CD4-positive, alpha-beta T cell (primary cell): ENCODE results near the gene ARMC3. TPM values are rescaled to one million over a fixed set of nuclear protein-coding genes. Genes with fewer than 3 reads are reported as not detected.

ENCODE experiments used
- ATAC-seq: fragments of 200-7000 bp; cut with Tn5 transposase; one replicate; pipeline ENCODE4 v1.10.0; 2022; ENCODE audit warnings: mild to moderate bottlenecking; ENCODE audit not compliant: poor library complexity
- CTCF ChIA-PET: fragments of 350-600 bp; sonication (Branson Sonifier 250); formaldehyde crosslinking; loops from one replicate; lab custom pipeline; 2021; ENCODE audit warnings: antibody characterized with exemption, inconsistent platforms; lab: Charles Lee
- POLR2A ChIA-PET: fragments of 350-600 bp; sonication (Branson Sonifier 250); formaldehyde crosslinking; loops from one replicate; lab custom pipeline; 2021; ENCODE audit warnings: antibody characterized with exemption, inconsistent platforms; lab: Charles Lee
- DNase-seq, 14 experiments: peaks; one replicate each; pipeline ENCODE4 v3.0.0-alpha.2; 2013 to 2020; ENCODE audit warnings: mixed read lengths in 2 of 14
- H3K27ac ChIP-seq, 2 donors: one replicate each; pipeline versions ENCODE4 v1.5.1 to v1.7.0; 2013; ENCODE audit warnings: low read length in 2 of 2, low read depth in 1 of 2, mild to moderate bottlenecking in 1 of 2
- H3K27me3 ChIP-seq, 2 experiments: 1 replicate in 1 of 2; 2 replicates in 1 of 2; pipeline versions ENCODE4 v1.6.1 to v1.7.0; 2013; ENCODE audit warnings: low read length in 2 of 2, control low read depth in 1 of 2, mild to moderate bottlenecking in 1 of 2, moderate library complexity in 1 of 2; ENCODE audit not compliant: insufficient read depth in 2 of 2, control insufficient read depth in 1 of 2
- H3K36me3 ChIP-seq: one replicate; pipeline ENCODE4 v1.6.1; 2013; ENCODE audit warnings: low read length, control low read depth; ENCODE audit not compliant: insufficient read depth
- H3K4me1 ChIP-seq: one replicate; pipeline ENCODE4 v1.6.1; 2013; ENCODE audit warnings: low read length, control low read depth; ENCODE audit not compliant: insufficient read depth
- H3K4me3 ChIP-seq: one replicate; pipeline ENCODE4 v1.5.1; 2013; ENCODE audit warnings: mild to moderate bottlenecking, low read length, moderate library complexity
- H3K9me3 ChIP-seq, 2 experiments: 1 replicate in 1 of 2; 2 replicates in 1 of 2; pipeline versions ENCODE4 v1.6.1 to v1.7.0; 2013; ENCODE audit warnings: low read length in 2 of 2, mild to moderate bottlenecking in 2 of 2, control low read depth in 1 of 2, moderate library complexity in 1 of 2; ENCODE audit not compliant: control insufficient read depth in 1 of 2, insufficient read depth in 1 of 2
- H3K27ac Mint-ChIP-seq: one replicate; pipeline ENCODE4 v1.8.0; 2020; ENCODE audit warnings: mixed read lengths
- H3K27me3 Mint-ChIP-seq: one replicate; pipeline ENCODE4 v1.8.0; 2021; ENCODE audit warnings: mixed read lengths
- H3K36me3 Mint-ChIP-seq: one replicate; pipeline ENCODE4 v1.8.0; 2021; ENCODE audit warnings: low read depth, mixed read lengths
- H3K4me1 Mint-ChIP-seq: one replicate; pipeline ENCODE4 v1.8.0; 2021; ENCODE audit warnings: low read depth, mixed read lengths
- H3K4me3 Mint-ChIP-seq: one replicate; pipeline ENCODE4 v1.8.0; 2020; ENCODE audit warnings: mild to moderate bottlenecking, mixed read lengths
- H3K9me3 Mint-ChIP-seq: one replicate; pipeline ENCODE4 v1.8.0; 2020; ENCODE audit warnings: mixed read lengths
- CTCF ChIP-seq: fragments of 200-600 bp; IDR thresholded peaks from one replicate; pipeline ENCODE4 v1.8.0; 2022; ENCODE audit warnings: antibody characterized with exemption, mild to moderate bottlenecking
- intact Hi-C, 2 experiments: fragments of 100-400 bp; cut with DNase I in 1 of 2; cut with micrococcal nuclease in 1 of 2; formaldehyde crosslinking; loops; one replicate each; pipeline versions ENCODE4 v1.15.1 to v1.9.0; 2023 to 2025; cut with DNase I, micrococcal nuclease
- total RNA-seq, 174 experiments: library from RNA in 2 of 174; stranded (reverse) in 2 of 174; gene quantifications; one replicate each; pipeline ENCODE4 v1.2.3 and lab custom pipeline; 2021 to 2026

ARMC3 gene
- total RNA-seq, 2 experiments from 2014 or later: not detected

DNA sequence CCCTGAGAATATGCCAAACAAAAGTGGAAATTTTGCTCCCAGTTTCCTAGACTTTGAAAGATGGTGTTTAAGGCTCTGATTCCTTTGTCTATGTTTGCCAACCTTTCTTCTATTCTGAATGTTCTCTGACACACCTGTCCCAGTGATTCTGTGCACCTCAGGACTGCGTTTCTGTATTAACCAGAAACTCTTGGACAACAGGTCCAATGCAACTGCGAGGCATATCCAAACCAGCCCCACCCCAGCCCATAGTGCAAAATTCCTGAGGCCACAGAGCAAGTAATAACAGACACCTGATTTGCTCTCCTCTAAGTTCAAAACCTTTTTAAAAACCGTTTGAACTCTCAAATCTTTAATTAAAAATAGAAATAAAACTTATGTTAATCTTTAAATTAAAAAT, 130.5 kb downstream of the ARMC3 start:
- Mint-ChIP-seq H3K4me1 (no peaks in the 10 kb centered on the region), H3K4me3 (no peak overlapping the region), H3K27me3 (peaks cover 32% of the 10 kb centered on the region), H3K27ac (no peak overlapping the region), H3K36me3 (no peaks in the 10 kb centered on the region), H3K9me3 (peaks cover 8% of the 10 kb centered on the region)
- H3K4me3 ChIP-seq: no peak overlapping the region
- POLR2A ChIA-PET: no interaction called here
- H3K36me3 ChIP-seq: no peaks in the 10 kb centered on the region
- H3K27ac ChIP-seq: no peak overlapping the region
- CTCF ChIA-PET: no interaction called here
- H3K4me1 ChIP-seq: no peaks in the 10 kb centered on the region
- intact Hi-C loops: no loop called here
- TF ChIP-seq CTCF: no peak
- ATAC-seq (no peak), DNase-seq (no peak)
- H3K9me3 ChIP-seq: no peaks in the 10 kb centered on the region
- peaks cover 0 to 9% of the 10 kb centered on the region in 2 experiments for H3K27me3 ChIP-seq

DNA sequence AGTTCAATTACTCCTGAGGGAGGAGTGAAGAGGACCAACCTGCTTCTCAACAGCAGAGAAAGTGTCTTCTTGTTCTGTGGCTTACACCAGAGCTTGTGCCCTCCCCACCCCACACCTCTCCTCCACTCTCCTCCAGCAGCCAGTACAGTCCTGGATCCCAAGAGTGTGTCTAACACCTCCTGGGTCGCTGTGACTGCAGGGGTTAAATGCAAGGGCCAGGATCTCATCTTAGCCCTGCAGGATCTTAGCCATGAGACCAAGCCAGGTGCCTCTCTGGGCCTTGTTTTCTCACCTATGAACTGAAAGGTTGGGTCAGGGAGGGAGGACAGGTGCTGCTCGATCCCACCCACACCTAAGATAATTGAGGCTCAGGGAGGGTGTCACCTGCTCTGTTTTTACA, 133.1 kb downstream of the ARMC3 start:
- Mint-ChIP-seq H3K27ac (no peak overlapping the region), H3K4me1 (no peaks in the 10 kb centered on the region), H3K27me3 (peaks cover 30% of the 10 kb centered on the region), H3K4me3 (no peak overlapping the region), H3K9me3 (peaks cover 8% of the 10 kb centered on the region), H3K36me3 (no peaks in the 10 kb centered on the region)
- ChIA-PET CTCF (no interaction called here), POLR2A (no interaction called here)
- Histone ChIP-seq H3K9me3 (no peaks in the 10 kb centered on the region), H3K4me1 (no peaks in the 10 kb centered on the region), H3K27me3 (peaks cover 0 to 7% of the 10 kb centered on the region in 2 experiments), H3K27ac (no peak overlapping the region), H3K4me3 (no peak overlapping the region), H3K36me3 (no peaks in the 10 kb centered on the region)
- intact Hi-C loops: loop anchor here in 1 of 2 experiments (10.0 kb wide), 2 partner anchors 486 to 1566 kb away; no protein-coding TSS in a partner anchor
- DNase-seq (no peak), ATAC-seq (no peak)
- TF ChIP-seq CTCF: no peak

GRCh38 chr10:23063045-23063972, 135.5 kb downstream of the ARMC3 start:
- Mint-ChIP-seq H3K4me3 (no peak overlapping the region), H3K9me3 (peaks cover 8% of the 10 kb centered on the region), H3K4me1 (peaks cover 5% of the 10 kb centered on the region), H3K27ac (no peak overlapping the region), H3K36me3 (no peaks in the 10 kb centered on the region), H3K27me3 (peaks cover 19% of the 10 kb centered on the region)
- no peak for ATAC-seq
- Histone ChIP-seq H3K9me3 (no peaks in the 10 kb centered on the region), H3K27ac (no peak overlapping the region), H3K27me3 (peaks cover 0 to 4% of the 10 kb centered on the region in 2 experiments), H3K4me3 (no peak overlapping the region), H3K36me3 (no peaks in the 10 kb centered on the region), H3K4me1 (peaks cover 3% of the 10 kb centered on the region)
- CTCF ChIA-PET: no interaction called here
- no peak for TF ChIP-seq CTCF
- no peak for DNase-seq
- intact Hi-C loops: loop anchor here in 1 of 2 experiments (10.0 kb wide), 2 partner anchors 489 to 1569 kb away; no protein-coding TSS in a partner anchor
- POLR2A ChIA-PET: no interaction called here
